ENCODE data around the gene ZNF93.
"Not testable (repeated sequence)": the region's sequence is repeated elsewhere in the genome, so short reads cannot be mapped to it uniquely, and the experiment has no call there.

The ZNF93 gene

DNA sequence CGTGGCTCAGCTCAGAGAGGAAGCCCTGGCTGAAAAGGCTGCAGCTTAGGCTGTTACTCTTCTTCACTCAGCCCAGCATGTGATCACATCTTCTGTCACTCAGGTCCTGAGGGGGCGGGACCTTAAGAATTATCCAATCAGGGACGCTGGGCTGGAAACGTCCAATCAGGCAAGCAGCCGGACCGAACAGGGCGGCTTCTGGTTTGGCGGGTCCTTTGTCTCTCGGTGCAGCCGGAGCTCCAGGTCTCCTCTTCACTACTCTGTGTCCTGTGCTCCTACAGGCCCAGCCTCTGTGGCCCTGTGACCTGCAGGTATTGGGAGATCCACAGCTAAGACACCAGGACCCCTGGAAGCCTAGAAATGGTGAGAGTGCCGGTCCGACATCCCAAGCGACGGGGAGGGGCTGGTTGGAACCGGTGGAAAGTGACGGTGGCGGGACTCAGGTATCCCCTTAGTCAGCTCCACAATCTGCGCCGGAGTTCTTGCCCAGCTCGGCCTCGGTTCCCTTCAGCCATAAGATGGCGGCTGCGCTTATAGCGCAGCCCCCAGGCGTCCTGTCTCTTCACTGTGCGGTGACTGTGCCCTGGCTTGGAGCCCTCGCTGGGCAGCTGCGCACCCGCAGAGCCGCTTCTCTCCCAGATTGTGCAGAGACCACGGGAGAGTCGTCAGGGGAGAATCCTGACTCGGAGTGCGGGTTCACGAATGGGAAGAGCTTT, at the start of gene ZNF93:
Gene ZNF93, plus strand, starts transcription at position 218 of the 716 bp plus-strand sequence. Its CDS starts 143 bp downstream, at position 361.
- DNase-seq = peak; percentile 54 to 93

DNA sequence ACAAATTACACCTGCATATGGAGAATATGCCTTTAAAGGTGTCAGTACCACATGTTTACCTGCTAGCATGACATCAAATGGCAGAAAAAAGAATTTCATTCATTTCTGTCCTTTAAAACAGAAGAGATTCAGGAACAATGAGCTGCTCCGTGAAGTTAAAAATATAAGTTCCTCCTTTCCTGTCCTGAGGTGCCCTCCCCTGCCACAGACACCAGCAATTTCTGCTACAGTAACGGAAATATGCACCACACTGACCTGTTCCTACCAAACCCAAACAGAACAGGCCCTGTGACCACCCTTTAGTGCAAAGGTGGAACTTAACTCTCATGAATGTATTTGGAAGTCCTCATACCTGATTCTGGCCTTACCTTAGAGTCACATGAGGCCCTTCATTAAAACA, 49.0 kb upstream of the ZNF93 start:
- not testable (repeated sequence) for DNase-seq

DNA sequence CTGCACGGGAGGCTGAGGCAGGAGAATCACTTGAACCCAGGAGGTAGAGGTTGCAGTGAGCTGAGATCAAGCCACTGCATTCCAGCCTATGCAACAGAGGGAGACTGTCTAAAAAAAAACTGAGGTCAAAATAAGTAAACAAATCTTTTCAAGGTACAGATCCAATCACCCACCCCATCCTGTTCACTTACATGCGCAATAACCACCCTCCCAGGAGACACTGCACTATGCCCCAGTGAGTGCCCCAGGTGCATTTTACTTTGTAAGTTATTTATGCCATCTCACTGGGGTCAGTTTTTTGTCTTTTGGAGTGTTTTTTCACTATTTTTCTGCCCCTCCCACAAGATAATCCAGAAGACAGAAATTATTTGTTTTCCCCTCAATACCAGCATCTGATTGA, 42.0 kb upstream of the ZNF93 start:
- no peak for DNase-seq

DNA sequence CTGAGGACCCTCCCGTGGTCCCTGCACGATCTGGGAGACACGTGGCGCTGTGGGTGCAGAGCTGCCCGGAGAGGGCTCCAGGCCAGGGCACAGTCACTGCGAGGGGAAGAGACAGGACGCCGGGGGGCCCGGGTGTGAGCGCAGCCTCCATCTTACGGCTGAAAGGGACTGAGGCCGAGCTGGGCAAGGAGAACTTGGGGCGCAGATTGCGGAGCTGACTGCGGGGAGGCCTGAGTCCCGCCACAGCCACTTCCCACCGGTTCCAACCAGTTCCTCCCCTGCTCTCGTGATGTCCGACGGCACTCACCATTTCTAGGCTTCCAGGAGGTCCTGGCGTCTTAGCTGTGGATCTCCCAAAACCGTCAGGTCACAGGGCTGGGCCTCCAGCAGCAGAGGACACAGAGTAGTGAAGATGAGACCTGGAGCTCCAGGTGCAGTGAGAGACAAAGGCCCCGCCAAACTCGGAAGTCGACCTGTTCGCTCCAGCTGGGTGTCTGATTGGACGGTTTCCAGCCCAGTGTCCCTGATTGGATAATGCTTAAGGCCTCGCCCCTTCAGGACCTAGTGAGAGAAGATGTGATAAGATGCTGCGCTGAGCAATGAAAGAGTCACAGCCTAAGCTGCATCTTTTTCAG, 39.9 kb upstream of the ZNF93 start:
- no peak for DNase-seq

DNA sequence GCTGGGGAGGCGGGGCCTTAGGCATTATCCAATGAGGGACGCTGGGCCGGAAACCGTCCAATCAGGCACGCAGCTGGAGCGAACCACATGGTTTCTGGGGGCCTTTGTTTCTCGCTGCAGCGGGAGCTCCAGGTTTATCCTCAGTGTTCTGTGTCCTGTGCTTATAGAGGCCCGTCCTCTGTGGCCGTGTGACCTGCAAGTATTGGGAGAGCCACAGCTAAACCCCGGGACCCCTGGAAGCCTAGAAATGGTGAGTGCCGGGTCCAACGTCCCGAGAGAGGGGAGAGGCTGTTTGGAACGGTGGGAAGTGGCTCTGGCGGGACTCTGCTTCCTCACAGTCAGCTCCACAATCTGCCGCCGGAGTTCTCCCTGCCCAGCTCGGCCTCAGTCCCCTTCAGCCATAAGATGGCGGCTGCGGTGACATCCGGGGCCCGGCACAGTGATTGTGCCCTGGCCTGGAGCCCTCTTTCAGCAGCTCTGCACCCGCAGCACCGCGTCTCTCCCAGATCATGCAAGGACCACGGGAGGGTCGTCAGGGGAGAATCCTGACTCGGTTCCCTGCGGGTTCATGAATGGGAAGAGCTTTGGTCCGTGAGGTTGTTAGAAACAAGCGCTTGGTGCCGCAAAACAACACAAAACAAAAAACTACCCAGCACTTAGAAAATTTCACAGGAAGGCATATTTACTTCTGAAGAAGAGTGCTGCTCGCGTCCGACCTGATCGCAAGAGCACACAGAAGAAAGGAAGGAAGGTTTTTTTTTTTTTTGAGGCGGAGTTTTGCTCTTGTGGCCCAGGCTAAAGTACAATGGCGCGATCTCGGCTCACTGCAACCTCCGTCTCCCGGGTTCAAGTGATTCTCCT, 34.8 kb upstream of the ZNF93 start, which contains the start of gene ZNF253:
Gene ZNF253, plus strand, starts transcription at position 133 of the 861 bp plus-strand sequence. Its CDS starts 115 bp downstream, at position 248.
- peak; percentile 84 to 90 for DNase-seq

DNA sequence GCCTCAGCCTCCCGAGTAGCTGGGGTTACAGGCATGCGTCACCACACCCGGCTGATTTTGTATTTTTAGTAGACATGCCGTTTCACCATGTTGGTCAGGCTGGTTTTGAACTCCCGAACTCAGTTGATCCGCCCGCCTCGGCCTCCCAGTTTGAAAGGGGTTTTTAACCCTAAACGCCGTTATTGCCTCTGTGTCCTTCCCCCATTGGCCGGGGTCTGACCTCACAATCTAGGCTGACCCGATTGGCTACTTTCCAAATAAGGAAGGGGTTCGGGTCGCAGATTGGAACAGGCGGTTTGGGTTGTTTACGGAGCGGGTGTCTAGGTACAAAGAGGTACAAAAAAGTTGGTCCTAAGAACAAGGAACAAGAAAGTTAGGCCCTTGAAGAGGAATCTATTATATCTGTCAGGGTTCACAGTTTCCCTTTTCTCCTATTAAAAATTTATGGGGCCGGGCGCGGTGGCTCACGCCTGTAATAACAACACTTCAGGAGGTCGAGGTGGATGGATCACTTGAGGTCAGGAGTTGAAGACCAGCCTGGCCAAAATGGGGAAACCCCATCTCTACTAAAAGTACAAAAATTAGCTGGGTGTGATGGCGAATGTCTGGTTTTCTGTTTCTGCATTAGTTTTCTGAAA, 34.0 kb upstream of the ZNF93 start:
- no peak for DNase-seq

DNA sequence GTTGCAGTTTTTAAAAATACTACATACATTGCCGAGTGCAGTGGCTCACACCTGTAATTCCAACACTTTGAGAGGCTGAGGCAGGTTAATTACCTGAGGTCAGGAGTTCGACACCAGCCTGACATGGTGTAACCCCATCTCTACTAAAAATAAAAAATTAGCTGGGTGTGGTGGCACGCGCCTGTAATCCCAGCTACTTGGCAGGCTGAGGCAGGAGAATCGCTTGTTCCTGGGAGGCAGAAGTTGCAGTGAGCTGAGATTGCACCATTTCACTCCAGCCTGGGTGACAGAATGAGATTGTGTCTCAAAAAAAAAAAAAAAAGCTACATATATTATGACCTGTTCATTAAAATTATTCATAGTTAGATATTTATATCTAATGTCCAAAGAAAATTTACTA, 30.7 kb upstream of the ZNF93 start:
- not testable (repeated sequence) for DNase-seq

DNA sequence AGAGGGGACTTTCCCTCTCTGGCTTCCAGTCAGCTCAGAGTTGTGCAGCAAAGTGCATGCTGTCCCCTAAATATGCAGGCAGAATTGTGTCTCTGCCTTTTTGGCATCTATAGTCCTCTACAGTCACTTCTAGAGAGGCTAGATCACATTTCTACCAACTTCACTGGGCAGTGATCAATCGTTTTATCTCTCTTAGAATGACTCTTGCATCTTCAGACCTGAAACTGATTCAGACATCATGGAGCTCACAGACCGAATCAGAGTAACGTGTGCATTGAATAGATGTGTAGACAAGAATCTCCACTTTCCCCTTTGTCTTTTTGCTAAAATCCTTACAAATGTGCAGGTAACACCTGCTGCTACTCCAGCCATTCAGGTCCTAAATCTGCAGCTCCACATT, 28.8 kb upstream of the ZNF93 start:
- DNase-seq = no peak

DNA sequence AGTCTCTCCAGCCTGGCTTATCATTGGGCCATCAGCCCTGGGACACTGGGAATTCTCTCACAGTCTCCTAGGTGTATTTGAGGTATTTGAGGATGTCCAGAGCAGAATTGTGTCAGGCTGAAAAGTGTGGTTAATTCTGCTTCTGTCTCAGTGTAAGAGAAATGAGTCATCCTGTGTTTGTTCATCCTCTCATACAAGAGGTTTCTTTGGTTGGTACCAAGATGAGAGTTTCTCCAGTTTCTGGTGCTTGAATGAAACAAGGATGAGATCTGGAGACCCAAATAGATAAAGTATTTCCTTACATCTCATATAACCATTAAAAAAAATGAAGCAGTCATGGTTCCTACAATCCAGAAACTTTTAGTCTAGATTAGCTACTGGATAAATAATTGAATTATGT, 27.4 kb upstream of the ZNF93 start:
- no peak for DNase-seq

DNA sequence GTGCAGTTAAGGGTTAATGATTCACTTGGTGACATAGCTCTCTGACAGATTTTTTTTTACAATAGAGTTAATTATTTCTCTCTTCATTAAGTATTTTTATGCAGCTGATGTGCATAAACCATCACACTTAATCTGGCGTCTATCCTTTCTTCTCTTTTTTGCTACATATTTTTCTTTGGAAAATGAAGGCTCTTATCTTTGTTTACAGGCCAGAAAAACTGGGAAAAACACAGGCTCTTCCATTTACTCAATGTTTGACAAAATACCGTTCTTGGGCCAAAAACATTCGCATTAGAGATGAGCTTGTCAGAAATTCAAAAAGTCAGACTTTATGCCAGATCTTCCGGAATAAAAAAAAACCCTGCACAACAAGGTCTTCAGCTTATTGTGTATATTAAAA, 23.0 kb upstream of the ZNF93 start:
- DNase-seq = no peak

DNA sequence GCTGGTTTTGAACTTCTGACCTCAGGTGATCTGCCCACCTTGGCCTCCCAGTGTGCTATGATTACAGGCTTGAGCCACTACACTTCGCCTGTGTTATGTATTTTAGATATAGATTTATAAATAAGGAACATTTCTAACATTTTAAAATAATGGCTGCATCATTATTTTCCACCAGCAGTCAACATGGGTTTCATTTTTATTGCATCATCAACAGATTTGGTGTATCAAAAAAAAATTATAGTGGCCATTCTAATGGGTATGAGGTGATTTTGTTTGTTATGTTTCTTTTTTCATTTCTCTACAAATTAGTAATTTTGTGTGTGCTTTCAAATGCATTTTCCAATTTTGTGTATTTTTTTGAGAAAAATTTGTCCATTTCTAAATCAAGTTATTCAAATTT, 16.2 kb upstream of the ZNF93 start:
- DNase-seq = no peak

DNA sequence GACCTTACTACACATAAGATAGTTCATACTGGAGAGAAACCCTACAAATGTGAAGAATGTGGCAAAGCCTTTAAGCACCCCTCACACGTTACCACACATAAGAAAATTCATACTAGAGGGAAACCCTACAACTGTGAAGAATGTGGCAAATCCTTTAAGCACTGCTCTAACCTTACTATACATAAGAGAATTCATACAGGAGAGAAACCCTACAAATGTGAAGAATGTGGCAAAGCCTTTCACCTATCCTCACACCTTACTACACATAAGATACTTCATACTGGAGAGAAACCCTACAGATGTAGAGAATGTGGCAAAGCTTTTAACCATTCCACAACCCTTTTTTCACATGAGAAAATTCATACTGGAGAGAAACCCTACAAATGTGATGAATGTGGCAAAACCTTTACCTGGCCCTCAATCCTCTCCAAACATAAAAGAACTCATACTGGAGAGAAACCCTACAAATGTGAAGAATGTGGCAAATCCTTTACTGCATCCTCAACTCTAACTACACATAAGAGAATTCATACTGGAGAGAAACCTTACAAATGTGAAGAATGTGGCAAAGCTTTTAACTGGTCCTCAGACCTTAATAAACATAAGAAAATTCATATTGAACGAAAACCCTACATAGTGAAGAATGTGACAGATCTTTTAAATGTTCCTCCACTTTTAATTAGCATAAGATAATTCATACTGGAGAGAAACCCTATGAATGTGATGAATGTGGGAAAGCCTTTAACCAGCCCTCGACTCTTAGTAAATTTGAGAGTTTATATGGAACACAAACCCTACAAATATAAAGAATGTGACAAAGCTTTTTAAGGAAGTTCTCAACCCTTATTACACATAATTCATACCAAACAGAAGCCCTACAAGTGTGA, 8.4 kb upstream of the ZNF93 start:
- DNase-seq = not testable (repeated sequence)

DNA sequence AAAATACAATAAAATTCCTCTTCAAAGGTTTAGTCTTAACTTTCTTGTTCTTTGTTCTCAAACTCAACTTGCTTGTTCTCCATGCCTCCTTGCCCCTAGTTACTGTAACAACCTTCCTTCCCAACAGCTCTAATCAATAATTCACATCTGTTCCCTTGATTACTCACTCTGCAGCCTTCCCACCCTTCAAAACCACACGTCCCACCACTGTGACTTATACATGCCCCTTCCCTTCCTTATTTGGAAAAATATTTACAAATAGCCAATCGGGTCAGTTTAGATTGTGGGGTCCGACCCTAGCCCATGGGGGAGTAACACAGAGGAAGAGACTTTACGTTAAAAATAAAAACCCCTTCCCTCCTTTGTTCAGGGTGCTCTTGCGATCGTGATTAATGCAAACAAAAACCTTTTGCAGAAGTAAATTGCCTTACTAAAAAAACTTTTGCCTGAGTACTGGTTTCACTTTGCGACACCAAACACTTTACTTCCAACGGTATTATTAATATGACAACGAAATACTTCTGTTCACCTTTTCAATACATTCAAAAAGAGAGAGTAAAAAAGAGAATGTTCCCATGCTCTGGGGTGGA, 512 bp upstream of the ZNF93 start:
- no peak for DNase-seq

DNA sequence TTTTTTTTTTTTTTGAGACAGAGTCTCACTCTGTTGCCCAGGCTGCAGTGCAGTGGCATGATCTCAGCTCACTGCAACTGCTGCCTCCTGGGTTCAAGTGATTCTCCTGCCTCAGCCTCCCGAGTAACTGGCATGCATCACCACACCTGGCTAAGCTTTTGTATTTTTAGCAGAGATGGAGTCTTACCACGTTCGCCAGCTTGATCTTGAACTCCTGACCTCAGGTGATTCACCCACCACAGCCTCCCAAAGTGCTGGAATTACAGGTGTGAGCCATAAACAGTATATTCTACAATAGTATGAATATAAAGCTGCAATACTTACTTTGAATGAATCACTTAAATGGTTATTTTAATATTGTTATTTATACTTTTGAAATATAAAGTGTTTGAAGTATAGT, 6.8 kb downstream of the ZNF93 start:
- DNase-seq = not testable (repeated sequence)

DNA sequence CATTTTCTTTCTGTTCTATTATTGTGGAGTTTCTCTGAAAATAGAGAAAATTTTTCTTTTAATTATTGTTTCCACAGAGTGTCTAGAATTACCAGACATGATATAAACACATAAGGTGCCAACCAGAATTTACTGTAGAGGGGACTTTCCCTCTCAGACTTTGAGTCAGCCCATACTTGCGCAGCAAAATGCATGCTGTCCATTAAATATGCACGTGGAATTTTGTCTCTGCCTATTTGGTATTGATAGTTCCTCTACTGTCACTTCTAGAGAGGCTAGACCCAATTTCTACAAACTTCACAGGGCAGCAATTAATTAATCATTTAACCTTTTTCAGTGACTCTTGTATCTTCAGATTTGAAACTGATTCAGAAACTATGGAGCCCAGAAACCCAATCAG, 8.9 kb downstream of the ZNF93 start:
- no peak for DNase-seq

DNA sequence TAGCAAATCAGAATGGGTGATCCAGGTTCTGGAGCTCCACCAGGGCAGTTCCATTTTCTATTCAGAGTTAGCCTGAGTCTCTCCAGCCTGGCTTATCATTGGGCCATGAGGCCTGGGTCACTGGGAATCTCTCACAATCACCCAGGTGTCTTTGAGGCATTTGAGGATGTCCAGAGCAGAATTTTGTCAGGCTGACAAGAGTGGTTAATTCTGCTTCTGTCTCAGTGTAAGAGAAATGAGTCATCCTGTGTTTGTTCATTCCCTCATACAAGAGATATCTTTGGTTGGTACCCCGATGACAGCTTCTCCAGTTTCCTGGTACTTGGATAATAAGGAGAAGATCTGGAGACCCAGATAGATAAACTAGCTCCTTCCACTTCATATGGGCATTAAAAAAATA, 10.4 kb downstream of the ZNF93 start:
- no peak for DNase-seq

DNA sequence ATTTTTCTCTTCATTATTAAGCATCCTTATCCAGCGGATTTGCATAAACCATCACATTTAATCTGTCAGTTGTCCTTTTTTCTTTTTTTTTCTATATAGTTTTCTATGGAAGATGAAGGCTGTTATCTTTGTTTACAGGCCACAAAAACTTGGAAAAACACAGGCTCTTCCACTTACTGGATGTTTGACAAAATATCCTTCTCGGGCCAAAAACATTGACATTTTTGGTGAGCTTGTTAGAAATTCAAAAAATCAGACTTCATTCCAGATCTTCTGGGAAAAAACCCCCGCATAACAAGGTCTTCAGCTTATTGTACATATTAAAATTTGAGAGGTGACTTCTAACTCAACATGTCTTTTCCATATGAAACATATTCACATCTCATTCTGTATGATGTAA, 13.8 kb downstream of the ZNF93 start:
- no peak for DNase-seq

DNA sequence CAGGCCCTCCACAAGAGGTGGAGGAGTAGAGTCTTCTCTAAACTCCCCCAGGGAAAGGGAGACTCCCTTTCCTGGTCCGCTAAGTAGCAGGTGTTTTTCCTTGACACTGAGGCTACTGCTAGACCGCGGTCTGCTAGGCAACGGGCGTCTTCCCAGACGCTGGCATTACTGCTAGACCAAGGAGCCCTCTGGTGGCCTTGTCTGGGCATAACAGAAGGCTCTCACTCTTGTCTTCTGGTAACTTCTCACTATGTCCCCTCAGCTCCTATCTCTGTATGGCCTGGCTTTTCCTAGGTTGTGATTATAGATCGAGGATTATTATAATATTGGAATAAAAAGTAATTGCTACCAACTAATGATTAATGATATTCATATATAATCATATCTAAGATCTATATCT, 29.7 kb downstream of the ZNF93 start:
- not testable (repeated sequence) for DNase-seq

DNA sequence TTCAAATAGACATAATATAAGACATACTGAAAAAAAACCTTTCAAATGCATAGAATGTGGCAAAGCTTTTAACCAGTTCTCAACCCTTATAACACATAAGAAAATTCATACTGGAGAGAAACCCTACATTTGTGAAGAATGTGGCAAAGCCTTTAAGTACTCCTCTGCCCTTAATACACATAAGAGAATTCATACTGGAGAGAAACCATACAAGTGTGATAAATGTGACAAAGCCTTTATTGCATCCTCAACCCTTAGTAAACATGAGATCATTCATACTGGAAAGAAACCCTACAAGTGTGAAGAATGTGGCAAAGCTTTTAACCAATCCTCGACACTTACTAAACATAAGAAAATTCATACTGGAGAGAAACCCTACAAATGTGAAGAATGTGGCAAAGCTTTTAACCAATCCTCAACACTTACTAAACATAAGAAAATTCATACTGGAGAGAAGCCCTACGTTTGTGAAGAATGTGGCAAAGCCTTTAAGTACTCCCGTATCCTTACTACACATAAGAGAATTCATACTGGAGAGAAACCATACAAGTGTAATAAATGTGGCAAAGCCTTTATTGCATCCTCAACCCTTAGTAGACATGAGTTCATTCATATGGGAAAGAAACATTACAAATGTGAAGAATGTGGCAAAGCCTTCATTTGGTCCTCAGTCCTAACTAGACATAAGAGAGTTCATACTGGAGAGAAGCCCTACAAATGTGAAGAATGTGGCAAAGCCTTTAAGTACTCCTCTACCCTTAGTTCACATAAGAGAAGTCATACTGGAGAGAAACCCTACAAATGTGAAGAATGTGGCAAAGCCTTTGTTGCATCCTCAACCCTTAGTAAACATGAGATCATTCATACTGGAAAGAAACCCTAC, 32.9 kb downstream of the ZNF93 start:
- DNase-seq = not testable (repeated sequence)

DNA sequence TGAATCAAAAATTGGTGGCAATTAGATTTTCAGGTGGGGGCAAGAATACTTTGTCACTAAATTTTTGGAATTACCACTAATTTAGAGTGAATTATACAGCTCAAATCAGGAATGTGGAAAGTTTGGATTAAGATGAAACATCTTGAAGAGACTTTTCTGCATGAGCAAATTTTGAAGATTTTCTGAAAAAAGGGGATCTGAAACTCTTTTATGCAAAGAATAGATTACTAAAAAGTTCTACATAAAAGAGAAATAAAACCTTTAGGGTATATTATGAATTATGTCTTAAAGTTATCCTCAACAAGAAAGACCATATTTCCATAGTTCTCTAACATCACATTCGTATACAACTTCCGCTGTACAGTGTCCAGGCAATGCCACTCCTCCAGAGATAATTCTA, 36.7 kb downstream of the ZNF93 start:
- no peak for DNase-seq

DNA sequence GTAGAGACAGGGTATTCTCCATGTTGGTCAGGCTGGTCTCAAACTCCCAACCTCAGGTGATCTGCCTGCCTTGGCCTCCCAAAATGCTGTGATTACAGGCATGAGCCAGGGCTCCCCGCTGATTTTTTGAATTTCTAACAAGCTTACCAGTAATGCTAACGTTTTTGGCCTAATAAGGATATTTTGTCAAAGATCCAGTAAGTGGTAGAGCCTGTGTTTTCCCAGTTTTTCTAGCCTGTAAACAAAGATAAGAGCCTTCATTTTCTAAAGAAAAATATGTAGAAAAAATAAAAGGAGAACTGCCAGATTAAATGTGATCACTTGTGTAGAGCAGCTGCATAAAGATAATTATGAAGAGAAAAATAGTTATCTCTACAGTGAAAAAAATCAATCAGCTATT, 37.7 kb downstream of the ZNF93 start:
- DNase-seq = no peak

All from NCI-H187 (cell line).